ENCODE results near the gene TMEM150A. TPM values are rescaled to one million over a fixed set of nuclear protein-coding genes. Genes with fewer than 3 reads are reported as not detected.

Gene TMEM150A
- total RNA-seq, 1 experiment from 2014 or later = 19.3 TPM

GRCh38 chr2:85564144-85564563, 38.3 kb downstream of the TMEM150A start:
- Histone ChIP-seq H3K56ac (ENCODE audit: insufficient read length, low read depth, low read length) (no peak overlapping the region), H3K27ac (ENCODE audit: insufficient read length, low read depth, low read length) (no peak overlapping the region), H3K9ac (ENCODE audit: extremely low read depth, insufficient read length, low read length) (no peak overlapping the region), H3K9me3 (ENCODE audit: control insufficient read depth, low read depth, low read length) (no peaks in the 10 kb centered on the region), H3T11ph (ENCODE audit: low read length) (no peak overlapping the region), H3K27me3 (ENCODE audit: insufficient read depth, low read length) (no peaks in the 10 kb centered on the region), H3K79me2 (ENCODE audit: insufficient read depth, low read length) (peaks cover 5% of the 10 kb centered on the region; the same call in 1 of the 2 replicates), H4K8ac (replicated peaks; ENCODE audit: insufficient read length, low read depth, low read length) (no peak overlapping the region), H3K79me1 (ENCODE audit: insufficient read depth, low read depth, low read length, poor library complexity, severe bottlenecking) (no peaks in the 10 kb centered on the region), H3K23ac (ENCODE audit: insufficient read length, low read depth, low read length) (no peak overlapping the region), H2BK120ac (ENCODE audit: low read depth, low read length, poor library complexity, severe bottlenecking) (no peak overlapping the region), H3K23me2 (ENCODE audit: insufficient read length, low read depth, low read length, poor library complexity, severe bottlenecking) (no peaks in the 10 kb centered on the region), H2BK12ac (ENCODE audit: insufficient read length, low read depth, low read length) (no peak overlapping the region), H2AK5ac (ENCODE audit: insufficient read length, low read length) (no peak overlapping the region), H3K4me1 (ENCODE audit: insufficient read depth, low read length) (no peaks in the 10 kb centered on the region), H2BK5ac (ENCODE audit: insufficient read length, low read length) (no peak overlapping the region), H4K5ac (ENCODE audit: insufficient read length, low read depth, low read length) (no peak overlapping the region), H3K4me2 (ENCODE audit: insufficient read depth, insufficient read length, low read length) (no peak overlapping the region), H2BK20ac (ENCODE audit: low read depth, low read length, poor library complexity, severe bottlenecking) (no peak overlapping the region), H4K20me1 (ENCODE audit: control insufficient read depth, insufficient read depth, insufficient read length) (no peaks in the 10 kb centered on the region), H2BK15ac (ENCODE audit: low read depth, low read length) (no peak overlapping the region), H4K91ac (ENCODE audit: insufficient read length, low read depth, low read length) (no peak overlapping the region), H2AFZ (ENCODE audit: low read length) (no peak overlapping the region), H3K4ac (ENCODE audit: low read depth, low read length) (no peak overlapping the region), H3K14ac (ENCODE audit: insufficient read depth, low read length) (no peak overlapping the region), H3K18ac (ENCODE audit: insufficient read length, low read depth, low read length) (no peak overlapping the region)
- Mint-ChIP-seq H3K27me3 (ENCODE audit: low read depth) (peaks cover 47% of the 10 kb centered on the region), H3K9me3 (no peaks in the 10 kb centered on the region), H3K36me3 (ENCODE audit: insufficient read depth in 1 of 3, low read depth in 3 of 3) (no peaks in the 10 kb centered on the region; a peak in 2 of 7 replicates), H3K4me3 (no peak overlapping the region), H3K4me1 (peaks cover 12 to 13% of the 10 kb centered on the region in 2 experiments; a peak in 3 of 4 replicates), H3K27ac (no peak overlapping the region)
- WGBS (ENCODE audit: extremely low coverage, insufficient read length, low lambda C conversion rate) = no CpG with 5 or more reads among the region's 5 CpGs
- no peak for DNase-seq
- TF ChIP-seq CTCF (conservative IDR thresholded peaks at IDR 0.05) = no peak

Measured in H9 (cell line).